Upper lobe of right lung (tissue), 1 donor: ENCODE data around the gene CLTCL1. TPM values are rescaled to one million over a fixed set of nuclear protein-coding genes. Genes with fewer than 3 reads are reported as not detected.

Source experiments
- ATAC-seq: fragments of 200-7000 bp; cut with Tn5 transposase; one replicate; pipeline ENCODE4 v1.9.1; 2020; ENCODE audit warnings: mild to moderate bottlenecking, moderate library complexity
- DNase-seq: peaks from one replicate; pipeline ENCODE4 v3.0.0-alpha.2; 2020
- H3K27ac ChIP-seq: fragments of 200-600 bp; one replicate; pipeline ENCODE4 v1.8.0; 2022
- H3K27me3 ChIP-seq: fragments of 200-600 bp; one replicate; pipeline ENCODE4 v1.8.0; 2022; ENCODE audit warnings: mild to moderate bottlenecking
- H3K36me3 ChIP-seq: fragments of 200-600 bp; one replicate; pipeline ENCODE4 v1.8.0; 2022
- H3K4me1 ChIP-seq: fragments of 200-600 bp; one replicate; pipeline ENCODE4 v1.8.0; 2022
- H3K4me3 ChIP-seq: fragments of 200-600 bp; one replicate; pipeline ENCODE4 v1.8.0; 2022; ENCODE audit warnings: mild to moderate bottlenecking
- H3K9me3 ChIP-seq: fragments of 200-600 bp; one replicate; pipeline ENCODE4 v1.8.0; 2022
- intact Hi-C: fragments of 100-400 bp; cut with DNase I; formaldehyde crosslinking; loops from one replicate; pipeline ENCODE4 v1.11.0; 2022
- total RNA-seq: library from RNA; stranded (reverse); fragmentation: NEBNext Ultra II Directional; extraction: Animal tissue kit (Norgen Biotek cat#: 25700); gene quantifications from one replicate; pipeline ENCODE4 v1.2.1, GENCODE V29; 2021
- TF ChIP-seq, protein P1 (sequence below): fragments of 200-600 bp; IDR thresholded peaks from one replicate; pipeline ENCODE4 v1.8.0; 2022; ENCODE audit warnings: antibody characterized with exemption
- donor health status: DM: no; HTN: yes; CAD: no; lungs with severe emphysema.

The CLTCL1 gene
- total RNA-seq, 1 donor from 2014 or later = 4.3 TPM

DNA sequence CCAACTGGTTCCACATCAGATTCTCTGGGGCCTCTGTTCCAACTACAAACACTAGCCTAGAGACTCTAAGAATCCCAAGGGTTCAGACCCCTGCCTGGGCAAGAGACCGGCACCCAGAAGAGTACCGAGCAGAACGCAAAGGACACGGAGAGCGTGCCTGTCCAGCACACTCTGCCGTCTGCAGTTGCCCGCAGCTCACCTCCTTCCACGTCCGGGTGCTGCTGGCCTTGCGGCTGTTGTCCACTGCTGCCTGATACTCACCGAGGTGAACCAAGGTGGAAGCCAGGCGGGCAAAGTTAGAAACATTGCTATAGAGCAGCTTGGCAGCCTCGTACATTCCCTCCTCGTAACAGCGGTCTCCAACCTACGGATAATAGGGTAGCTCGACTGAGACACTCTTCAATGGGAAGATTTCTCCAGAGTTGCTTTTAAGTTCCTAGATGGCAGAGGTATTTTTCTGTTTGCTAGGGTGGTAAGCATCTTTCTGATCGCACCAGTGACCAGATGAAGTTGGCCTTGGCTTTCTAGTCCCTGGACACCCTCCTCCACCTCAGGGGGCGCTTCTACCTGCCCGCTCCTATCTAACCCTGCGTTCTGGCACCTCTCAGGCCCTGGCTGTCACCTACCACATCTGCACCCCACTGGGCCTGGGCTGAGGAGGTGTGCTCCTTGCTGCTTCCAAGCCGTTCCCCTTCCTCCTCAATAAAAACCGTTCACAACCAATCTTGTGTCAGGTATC, 90.2 kb downstream of the CLTCL1 start:
- DNase-seq (no peak), ATAC-seq (no peak)
- H3K27me3 ChIP-seq = no peaks in the 10 kb centered on the region
- no peaks in the 10 kb centered on the region for H3K9me3 ChIP-seq
- no peaks in the 10 kb centered on the region for H3K4me1 ChIP-seq
- no peak overlapping the region for H3K4me3 ChIP-seq
- no peak overlapping the region for H3K27ac ChIP-seq
- intact Hi-C loops = no loop called here
- H3K36me3 ChIP-seq = no peaks in the 10 kb centered on the region
- TF ChIP-seq, protein P1, sequence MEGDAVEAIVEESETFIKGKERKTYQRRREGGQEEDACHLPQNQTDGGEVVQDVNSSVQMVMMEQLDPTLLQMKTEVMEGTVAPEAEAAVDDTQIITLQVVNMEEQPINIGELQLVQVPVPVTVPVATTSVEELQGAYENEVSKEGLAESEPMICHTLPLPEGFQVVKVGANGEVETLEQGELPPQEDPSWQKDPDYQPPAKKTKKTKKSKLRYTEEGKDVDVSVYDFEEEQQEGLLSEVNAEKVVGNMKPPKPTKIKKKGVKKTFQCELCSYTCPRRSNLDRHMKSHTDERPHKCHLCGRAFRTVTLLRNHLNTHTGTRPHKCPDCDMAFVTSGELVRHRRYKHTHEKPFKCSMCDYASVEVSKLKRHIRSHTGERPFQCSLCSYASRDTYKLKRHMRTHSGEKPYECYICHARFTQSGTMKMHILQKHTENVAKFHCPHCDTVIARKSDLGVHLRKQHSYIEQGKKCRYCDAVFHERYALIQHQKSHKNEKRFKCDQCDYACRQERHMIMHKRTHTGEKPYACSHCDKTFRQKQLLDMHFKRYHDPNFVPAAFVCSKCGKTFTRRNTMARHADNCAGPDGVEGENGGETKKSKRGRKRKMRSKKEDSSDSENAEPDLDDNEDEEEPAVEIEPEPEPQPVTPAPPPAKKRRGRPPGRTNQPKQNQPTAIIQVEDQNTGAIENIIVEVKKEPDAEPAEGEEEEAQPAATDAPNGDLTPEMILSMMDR = no peak

DNA sequence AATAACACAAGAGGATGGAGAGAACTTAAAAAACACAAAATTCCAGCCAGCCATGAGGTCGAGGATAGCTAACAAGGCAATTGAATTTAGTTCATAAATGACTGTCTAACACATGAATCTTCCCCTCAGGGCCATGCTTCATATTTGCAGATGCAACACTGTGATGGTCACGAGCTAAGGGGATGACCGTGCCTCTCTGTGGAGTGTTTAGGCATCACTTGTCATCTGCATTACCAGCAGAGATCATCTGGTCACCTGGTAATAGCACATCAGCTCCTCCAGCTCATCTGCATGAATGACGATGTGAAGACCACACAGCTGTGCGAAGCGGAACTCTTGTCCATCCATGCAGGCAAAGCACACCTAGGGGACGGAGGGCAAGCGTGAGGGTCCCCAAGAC, 92.0 kb downstream of the CLTCL1 start:
- ATAC-seq = no peak
- no peaks in the 10 kb centered on the region for H3K27me3 ChIP-seq
- intact Hi-C loops = no loop called here
- no peak overlapping the region for H3K27ac ChIP-seq
- no peak overlapping the region for H3K4me3 ChIP-seq
- DNase-seq = no peak
- H3K9me3 ChIP-seq = no peaks in the 10 kb centered on the region
- no peaks in the 10 kb centered on the region for H3K4me1 ChIP-seq
- TF ChIP-seq, protein P1 = no peak
- no peaks in the 10 kb centered on the region for H3K36me3 ChIP-seq

DNA sequence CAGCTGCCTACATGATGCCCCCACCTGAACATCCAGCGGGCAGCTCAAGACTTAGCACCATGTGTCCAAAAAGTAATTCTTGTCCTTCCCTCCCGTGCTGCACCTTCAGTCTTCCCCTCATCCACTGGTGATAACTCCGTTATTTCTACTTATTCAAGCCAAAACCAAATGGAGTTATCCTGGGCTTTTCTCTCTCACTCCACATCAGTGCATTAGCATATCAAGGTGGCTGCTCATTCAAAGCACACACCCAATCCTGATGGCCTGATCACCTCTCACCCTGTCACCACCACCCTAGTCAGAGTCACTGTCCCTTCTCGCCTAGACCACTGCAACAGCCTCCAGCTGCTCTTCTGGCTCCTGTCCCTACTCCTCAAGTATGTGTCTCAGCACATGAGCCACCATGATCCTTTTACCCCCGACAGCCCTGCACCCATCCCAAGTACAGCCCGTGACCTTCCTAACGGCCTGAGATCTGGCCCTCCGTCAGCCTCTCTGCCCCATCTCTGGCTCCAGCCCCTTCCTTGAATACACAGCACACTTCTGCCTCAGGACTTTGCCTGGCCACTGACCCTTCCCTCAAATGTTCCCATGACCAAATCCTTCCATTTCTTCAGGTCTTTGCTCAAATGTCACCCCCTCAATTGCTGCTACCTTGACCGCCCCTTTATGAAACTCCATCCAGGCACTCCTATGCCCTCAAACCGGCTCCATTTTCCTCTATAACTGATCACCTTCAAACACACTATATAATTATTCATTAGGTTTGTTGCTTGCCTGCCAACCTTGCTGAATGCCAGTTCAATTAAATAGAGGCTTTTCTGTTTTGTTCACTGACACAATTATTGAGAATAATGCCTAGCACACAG, 93.3 kb downstream of the CLTCL1 start:
- TF ChIP-seq, protein P1 = no peak
- intact Hi-C loops = no loop called here
- no peak overlapping the region for H3K4me3 ChIP-seq
- no peaks in the 10 kb centered on the region for H3K9me3 ChIP-seq
- H3K4me1 ChIP-seq = no peaks in the 10 kb centered on the region
- H3K27me3 ChIP-seq = no peaks in the 10 kb centered on the region
- DNase-seq (no peak), ATAC-seq (no peak)
- H3K36me3 ChIP-seq = no peaks in the 10 kb centered on the region
- H3K27ac ChIP-seq = no peak overlapping the region

DNA sequence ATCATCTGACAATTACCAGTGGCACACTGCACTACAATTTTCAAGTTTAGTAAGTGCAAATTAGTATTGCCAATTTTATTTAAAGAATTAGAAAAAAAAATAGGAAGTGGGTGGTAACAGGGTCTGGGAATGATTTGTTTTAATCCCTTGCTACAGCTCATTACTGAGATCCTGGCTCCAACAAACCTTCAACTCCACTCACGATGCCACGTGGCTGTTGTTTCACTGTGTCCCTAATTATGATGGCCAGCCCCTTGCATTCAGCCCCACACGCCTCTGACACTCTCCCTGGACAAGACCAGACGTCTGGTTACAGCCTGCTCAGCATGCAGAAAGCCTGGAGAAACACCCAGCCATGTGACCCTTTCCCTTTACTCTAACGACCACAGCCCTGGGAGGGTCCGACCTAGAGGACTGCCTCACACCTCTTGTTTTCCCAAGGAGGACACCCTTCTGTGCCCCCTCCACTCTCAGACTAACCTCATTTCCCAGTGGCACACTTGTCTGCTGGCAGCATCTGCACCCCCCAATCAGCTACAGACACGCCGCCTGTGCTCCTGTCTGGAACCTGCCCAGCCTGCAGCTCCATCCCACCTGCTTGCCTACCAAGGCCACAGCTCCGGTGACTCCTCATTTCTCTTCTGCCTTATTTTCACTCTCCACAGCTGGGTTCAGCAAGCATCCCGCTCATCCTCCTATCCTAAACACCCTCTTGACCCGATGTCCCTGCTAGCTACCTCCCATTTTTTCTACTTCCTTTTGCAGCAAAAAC, 94.5 kb downstream of the CLTCL1 start:
- intact Hi-C loops = no loop called here

More for the DNA sequence above, 94.5 kb downstream of the CLTCL1 start:
- no peak overlapping the region for H3K4me3 ChIP-seq
- no peaks in the 10 kb centered on the region for H3K4me1 ChIP-seq
- H3K36me3 ChIP-seq = no peaks in the 10 kb centered on the region
- TF ChIP-seq, protein P1 = no peak
- no peaks in the 10 kb centered on the region for H3K9me3 ChIP-seq
- H3K27me3 ChIP-seq = no peaks in the 10 kb centered on the region
- no peak for ATAC-seq
- no peak overlapping the region for H3K27ac ChIP-seq
- DNase-seq = no peak
